CD4-positive, alpha-beta T cell (primary cell): ENCODE measurements around the gene RFC2. TPM values are rescaled to one million over a fixed set of nuclear protein-coding genes. Genes with fewer than 3 reads are reported as not detected.

Source experiments
- ATAC-seq: fragments of 200-7000 bp; cut with Tn5 transposase; one replicate; pipeline ENCODE4 v1.10.0; 2022; ENCODE audit warnings: mild to moderate bottlenecking; ENCODE audit not compliant: poor library complexity
- CTCF ChIA-PET: fragments of 350-600 bp; sonication (Branson Sonifier 250); formaldehyde crosslinking; loops from one replicate; lab custom pipeline; 2021; ENCODE audit warnings: antibody characterized with exemption, inconsistent platforms; lab: Charles Lee
- POLR2A ChIA-PET: fragments of 350-600 bp; sonication (Branson Sonifier 250); formaldehyde crosslinking; loops from one replicate; lab custom pipeline; 2021; ENCODE audit warnings: antibody characterized with exemption, inconsistent platforms; lab: Charles Lee
- DNase-seq, 14 experiments: peaks; one replicate each; pipeline ENCODE4 v3.0.0-alpha.2; 2013 to 2020; ENCODE audit warnings: mixed read lengths in 2 of 14
- H3K27ac ChIP-seq, 2 donors: one replicate each; pipeline versions ENCODE4 v1.5.1 to v1.7.0; 2013; ENCODE audit warnings: low read length in 2 of 2, low read depth in 1 of 2, mild to moderate bottlenecking in 1 of 2
- H3K27me3 ChIP-seq, 2 experiments: 1 replicate in 1 of 2; 2 replicates in 1 of 2; pipeline versions ENCODE4 v1.6.1 to v1.7.0; 2013; ENCODE audit warnings: low read length in 2 of 2, control low read depth in 1 of 2, mild to moderate bottlenecking in 1 of 2, moderate library complexity in 1 of 2; ENCODE audit not compliant: insufficient read depth in 2 of 2, control insufficient read depth in 1 of 2
- H3K36me3 ChIP-seq: one replicate; pipeline ENCODE4 v1.6.1; 2013; ENCODE audit warnings: low read length, control low read depth; ENCODE audit not compliant: insufficient read depth
- H3K4me1 ChIP-seq: one replicate; pipeline ENCODE4 v1.6.1; 2013; ENCODE audit warnings: low read length, control low read depth; ENCODE audit not compliant: insufficient read depth
- H3K4me3 ChIP-seq: one replicate; pipeline ENCODE4 v1.5.1; 2013; ENCODE audit warnings: mild to moderate bottlenecking, low read length, moderate library complexity
- H3K9me3 ChIP-seq, 2 experiments: 1 replicate in 1 of 2; 2 replicates in 1 of 2; pipeline versions ENCODE4 v1.6.1 to v1.7.0; 2013; ENCODE audit warnings: low read length in 2 of 2, mild to moderate bottlenecking in 2 of 2, control low read depth in 1 of 2, moderate library complexity in 1 of 2; ENCODE audit not compliant: control insufficient read depth in 1 of 2, insufficient read depth in 1 of 2
- H3K27ac Mint-ChIP-seq: one replicate; pipeline ENCODE4 v1.8.0; 2020; ENCODE audit warnings: mixed read lengths
- H3K27me3 Mint-ChIP-seq: one replicate; pipeline ENCODE4 v1.8.0; 2021; ENCODE audit warnings: mixed read lengths
- H3K36me3 Mint-ChIP-seq: one replicate; pipeline ENCODE4 v1.8.0; 2021; ENCODE audit warnings: low read depth, mixed read lengths
- H3K4me1 Mint-ChIP-seq: one replicate; pipeline ENCODE4 v1.8.0; 2021; ENCODE audit warnings: low read depth, mixed read lengths
- H3K4me3 Mint-ChIP-seq: one replicate; pipeline ENCODE4 v1.8.0; 2020; ENCODE audit warnings: mild to moderate bottlenecking, mixed read lengths
- H3K9me3 Mint-ChIP-seq: one replicate; pipeline ENCODE4 v1.8.0; 2020; ENCODE audit warnings: mixed read lengths
- CTCF ChIP-seq: fragments of 200-600 bp; IDR thresholded peaks from one replicate; pipeline ENCODE4 v1.8.0; 2022; ENCODE audit warnings: antibody characterized with exemption, mild to moderate bottlenecking
- intact Hi-C, 2 experiments: fragments of 100-400 bp; cut with DNase I in 1 of 2; cut with micrococcal nuclease in 1 of 2; formaldehyde crosslinking; loops; one replicate each; pipeline versions ENCODE4 v1.15.1 to v1.9.0; 2023 to 2025; cut with DNase I, micrococcal nuclease
- total RNA-seq, 174 experiments: library from RNA in 2 of 174; stranded (reverse) in 2 of 174; gene quantifications; one replicate each; pipeline ENCODE4 v1.2.3 and lab custom pipeline; 2021 to 2026

The RFC2 gene
- total RNA-seq, 2 experiments from 2014 or later: 8.5 to 9.6 TPM

DNA sequence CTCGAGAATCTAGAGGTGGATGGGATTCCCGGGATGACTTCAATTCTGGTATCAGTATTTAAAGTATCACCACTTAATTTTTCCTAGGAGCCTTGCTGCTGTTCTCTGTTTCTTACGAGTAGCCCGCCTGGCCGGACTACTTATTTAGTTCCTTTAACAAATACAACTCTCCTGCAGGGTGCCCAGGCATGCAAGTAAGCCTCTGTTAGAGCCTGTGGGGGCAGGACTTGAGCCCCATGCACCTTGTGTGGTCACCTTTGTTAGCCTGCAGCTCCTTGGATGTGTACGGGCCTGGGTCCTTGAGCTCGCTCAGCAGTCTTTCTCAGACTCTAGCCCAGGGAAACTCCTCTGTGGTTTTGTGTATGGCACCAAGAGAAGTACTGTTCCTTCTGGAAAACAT lies 63.9 kb downstream of the RFC2 start:
- CTCF ChIA-PET: interaction anchor here (1.5 kb wide), 1 partner anchor 16 kb away, joined by 6 read pairs; no protein-coding TSS in a partner anchor
- H3K9me3 Mint-ChIP-seq: no peaks in the 10 kb centered on the region
- Histone ChIP-seq H3K27me3 (no peaks in the 10 kb centered on the region), H3K27ac (no peak overlapping the region), H3K4me1 (peaks cover 19% of the 10 kb centered on the region), H3K4me3 (no peak overlapping the region), H3K36me3 (peaks cover 82% of the 10 kb centered on the region), H3K9me3 (no peaks in the 10 kb centered on the region)
- ATAC-seq (no peak), DNase-seq (no peak)
- H3K27ac Mint-ChIP-seq: peak overlapping the region; percentile 17
- intact Hi-C loops: no loop called here
- H3K4me3 Mint-ChIP-seq: no peak overlapping the region
- POLR2A ChIA-PET: interaction anchor here (1.1 kb wide), 1 partner anchor 12 kb away, joined by 3 read pairs; no protein-coding TSS in a partner anchor
- H3K4me1 Mint-ChIP-seq: peaks cover 42% of the 10 kb centered on the region
- TF ChIP-seq CTCF: no peak
- peaks cover 100% of the 10 kb centered on the region for H3K36me3 Mint-ChIP-seq
- H3K27me3 Mint-ChIP-seq: no peaks in the 10 kb centered on the region

DNA sequence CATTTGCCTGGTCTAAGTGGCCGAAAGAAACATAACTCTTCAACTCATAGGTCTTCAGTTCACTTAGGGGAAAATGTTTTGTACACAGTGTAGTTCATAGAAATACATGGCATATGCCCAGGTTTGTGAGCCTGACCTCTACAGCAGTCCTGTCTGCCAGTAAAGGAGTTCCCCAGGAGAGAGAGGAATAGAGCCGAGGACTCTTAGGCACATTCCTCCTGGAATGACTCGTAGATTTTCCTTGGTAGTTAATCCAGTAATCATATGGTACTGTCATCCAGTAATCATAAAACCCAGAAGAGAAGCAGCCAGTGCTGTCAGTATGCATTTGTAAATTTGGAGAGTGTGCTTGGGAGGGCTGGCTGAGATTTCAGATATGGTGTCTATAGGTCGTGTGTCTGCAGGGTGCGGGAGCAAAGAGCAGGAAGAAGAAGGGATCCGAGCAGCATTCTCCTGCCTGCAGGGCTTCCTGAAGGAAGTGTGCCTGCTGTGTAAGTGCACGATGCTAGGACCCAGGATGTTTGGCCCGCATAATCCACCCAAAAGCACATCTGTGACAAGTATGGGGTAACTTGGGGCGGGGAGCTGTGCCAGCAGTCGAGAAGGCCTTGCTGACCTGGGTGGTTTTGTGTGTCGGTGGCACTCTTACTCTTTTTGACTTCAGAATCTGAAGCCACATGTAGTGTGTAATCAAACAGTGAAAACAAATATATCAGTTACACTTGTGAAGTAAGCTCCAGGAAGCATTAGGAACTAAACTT lies 66.1 kb downstream of the RFC2 start:
- Histone ChIP-seq H3K4me1 (peaks cover 38% of the 10 kb centered on the region), H3K36me3 (peaks cover 70% of the 10 kb centered on the region), H3K27ac (no peak overlapping the region), H3K4me3 (no peak overlapping the region), H3K27me3 (no peaks in the 10 kb centered on the region), H3K9me3 (no peaks in the 10 kb centered on the region)
- ATAC-seq (no peak), DNase-seq (no peak)
- POLR2A ChIA-PET: no interaction called here
- Mint-ChIP-seq H3K27me3 (no peaks in the 10 kb centered on the region), H3K4me1 (peaks cover 60% of the 10 kb centered on the region), H3K4me3 (peak overlapping the region; percentile 4), H3K36me3 (peaks cover 97% of the 10 kb centered on the region), H3K9me3 (no peaks in the 10 kb centered on the region), H3K27ac (peak overlapping the region; percentile 64)
- CTCF ChIA-PET: interaction anchor here (0.6 kb wide), 1 partner anchor 121 kb away, joined by 3 read pairs; no protein-coding TSS in a partner anchor
- intact Hi-C loops: no loop called here
- no peak for TF ChIP-seq CTCF

DNA sequence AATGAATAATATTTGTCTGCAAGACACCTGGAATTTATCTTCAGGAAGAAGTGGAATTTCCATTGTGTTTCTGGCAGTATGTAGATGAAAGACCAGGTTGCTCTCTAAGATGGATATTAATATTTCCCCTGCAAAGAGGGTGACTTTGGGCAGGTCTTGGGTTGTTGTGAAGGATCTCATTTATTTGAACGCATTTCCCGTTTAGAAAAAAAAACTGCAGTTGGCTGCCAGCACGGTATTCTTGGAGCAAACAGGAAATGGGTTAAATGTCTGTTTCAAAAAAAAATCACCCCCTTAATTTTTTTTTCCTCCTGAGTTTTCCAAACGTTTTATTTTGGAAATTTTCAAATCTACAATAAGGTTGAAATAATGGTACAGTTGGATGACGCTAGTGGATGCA lies 68.6 kb downstream of the RFC2 start:
- ChIA-PET POLR2A (no interaction called here), CTCF (interaction anchor here (1.0 kb wide), 1 partner anchor 21 kb away, joined by 4 read pairs; no protein-coding TSS in a partner anchor)
- H3K4me1 ChIP-seq: peaks cover 57% of the 10 kb centered on the region
- no peaks in the 10 kb centered on the region for H3K9me3 ChIP-seq
- Mint-ChIP-seq H3K4me1 (peaks cover 83% of the 10 kb centered on the region), H3K36me3 (peaks cover 95% of the 10 kb centered on the region), H3K27me3 (no peaks in the 10 kb centered on the region), H3K4me3 (peak overlapping the region; percentile 42), H3K9me3 (no peaks in the 10 kb centered on the region), H3K27ac (peak overlapping the region; percentile 48)
- H3K27me3 ChIP-seq: no peaks in the 10 kb centered on the region
- peaks cover 61% of the 10 kb centered on the region for H3K36me3 ChIP-seq
- H3K27ac ChIP-seq: no peak overlapping the region
- intact Hi-C loops: no loop called here
- no peak for ATAC-seq
- TF ChIP-seq CTCF: no peak
- DNase-seq: no peak
- H3K4me3 ChIP-seq: no peak overlapping the region
